NCI-H146 treated with DMSO at 0.1 percent for 48 hours (cell line): ENCODE results near the gene YPEL1.
"Not testable (repeated sequence)": the region's sequence is repeated elsewhere in the genome, so short reads cannot be mapped to it uniquely, and the experiment has no call there.

Source experiments
- DNase-seq: peaks from one replicate; lab custom pipeline; 2025; ENCODE audit not compliant: unreplicated experiment; lab: John Stamatoyannopoulos, UW

The YPEL1 gene

DNA sequence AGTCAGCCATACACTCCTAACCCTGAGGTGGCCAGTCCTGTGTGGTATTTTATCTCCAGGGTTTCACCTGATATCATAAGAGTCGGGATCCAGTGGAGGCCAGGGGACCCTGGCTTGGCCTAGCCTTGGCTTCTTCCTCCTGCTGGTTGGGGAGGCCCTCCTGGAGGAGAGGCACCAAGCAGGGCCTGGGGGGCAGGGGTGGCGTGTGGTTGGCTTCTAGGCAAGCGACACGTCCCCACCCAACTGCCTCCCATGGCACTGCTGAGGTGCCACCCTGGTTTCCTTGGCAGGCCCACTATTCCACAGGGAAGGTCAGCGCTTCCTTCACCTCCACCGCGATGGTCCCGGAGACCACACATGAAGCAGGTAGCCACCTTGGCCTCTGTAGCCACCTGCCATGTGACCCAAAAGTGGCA lies 49.4 kb downstream of the YPEL1 start:
- no peak for DNase-seq

DNA sequence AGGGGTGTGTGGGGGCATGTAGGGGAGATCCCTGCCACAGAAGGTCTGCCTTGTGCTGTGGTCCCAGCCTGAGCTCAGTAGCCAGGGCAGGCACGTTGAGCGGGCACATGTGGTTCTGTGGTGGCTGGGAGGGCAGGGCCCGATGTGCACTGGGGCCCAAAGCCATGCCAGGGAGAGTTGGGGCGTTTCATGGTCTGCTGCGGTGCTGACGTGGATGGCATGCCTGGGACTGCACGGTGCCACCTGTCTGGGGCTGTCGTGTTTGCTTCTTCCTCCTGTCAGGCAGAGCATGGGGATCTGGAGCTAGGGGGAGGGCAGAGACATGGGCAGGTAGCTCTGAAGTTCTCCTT lies 50.5 kb downstream of the YPEL1 start:
- no peak for DNase-seq

DNA sequence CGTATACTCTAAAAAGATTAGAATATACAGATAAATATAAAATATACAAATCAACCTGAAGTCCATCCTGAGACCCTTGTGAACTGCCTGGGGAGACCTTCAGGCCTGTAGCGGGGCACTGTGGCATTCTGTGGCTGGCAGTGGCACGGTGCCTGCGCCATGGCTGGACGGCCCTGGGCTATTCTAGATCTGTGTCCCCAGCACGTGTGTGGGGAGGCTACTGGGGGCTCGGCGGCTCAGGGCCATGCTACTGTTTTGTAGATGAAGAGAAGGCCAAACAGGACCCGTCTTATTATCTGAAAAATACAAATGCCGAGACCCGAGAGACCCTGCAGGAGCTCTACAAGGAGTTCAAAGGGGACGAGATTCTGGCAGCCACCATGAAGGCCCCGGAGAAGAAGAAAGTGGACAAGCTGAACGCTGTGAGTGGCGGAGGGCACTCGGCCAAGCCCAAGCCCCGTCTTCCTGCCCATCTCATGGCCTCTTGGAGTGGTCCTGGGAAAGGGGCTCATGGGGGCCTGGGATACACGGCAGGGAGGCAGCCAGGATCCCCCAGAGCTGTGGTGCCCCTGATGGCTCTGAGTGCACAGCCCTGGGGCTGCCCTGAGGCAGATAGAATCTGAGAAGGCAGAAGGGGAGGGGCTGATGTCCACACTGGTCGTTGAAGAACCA lies 51.0 kb downstream of the YPEL1 start:
- DNase-seq, result no peak

DNA sequence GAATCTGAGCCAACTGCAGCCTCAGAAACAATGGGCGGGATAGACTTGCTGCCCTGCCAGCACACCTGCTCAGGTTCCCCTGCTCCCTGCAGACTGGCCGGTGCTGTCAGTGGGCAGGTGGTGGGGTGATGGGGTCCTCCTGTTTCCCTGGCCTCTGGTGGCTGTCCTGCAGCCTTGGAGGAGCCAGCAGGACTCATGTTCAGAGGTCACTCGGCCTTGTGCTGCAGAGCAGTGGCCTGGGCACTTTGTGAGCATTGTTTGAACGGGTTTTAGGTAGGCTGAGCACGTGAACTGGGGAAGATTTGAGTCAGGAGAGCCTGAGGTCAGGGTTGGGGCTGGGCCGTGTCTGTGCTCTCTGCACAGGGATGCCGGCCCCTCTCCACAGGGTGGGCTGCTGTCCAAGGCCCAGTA lies 52.2 kb downstream of the YPEL1 start:
- DNase-seq, result no peak

DNA sequence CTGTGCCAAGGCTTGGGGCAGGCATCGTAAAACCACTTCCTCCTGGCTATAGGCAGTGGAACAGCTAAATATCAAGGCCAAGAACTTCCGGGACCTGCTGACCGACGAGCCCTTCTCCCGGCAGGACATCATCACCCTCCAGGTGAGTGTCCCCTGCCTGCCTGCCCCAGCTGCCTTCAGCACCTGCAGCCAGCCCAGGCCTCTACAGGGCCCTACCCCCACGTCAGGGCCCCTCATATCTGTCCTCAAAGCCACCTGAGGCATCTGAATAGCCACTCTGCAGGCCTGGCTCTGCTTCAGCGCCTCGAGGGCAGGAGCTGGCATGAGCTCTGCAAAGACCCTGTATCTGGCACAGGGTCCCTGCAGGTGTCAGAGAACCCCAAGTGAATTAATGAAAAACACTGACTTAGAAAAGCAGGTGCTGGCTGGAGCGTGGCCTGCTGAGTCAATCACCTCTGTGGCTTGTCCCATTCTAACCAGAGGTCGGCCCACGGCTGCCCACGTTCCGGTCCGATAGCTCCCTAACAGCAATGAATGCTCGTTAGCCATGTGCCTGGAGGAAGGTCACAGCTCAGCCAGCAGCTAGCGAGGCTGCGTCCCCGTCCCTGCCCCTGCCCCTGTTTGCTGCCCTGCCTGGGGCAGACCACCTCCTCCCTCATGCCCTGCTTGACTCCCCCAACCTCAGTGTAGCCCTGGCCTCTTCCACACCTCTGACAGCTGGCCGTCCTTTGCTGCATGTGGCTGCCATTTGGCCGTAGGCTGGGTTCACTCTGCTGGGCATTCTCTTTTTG lies 53.0 kb downstream of the YPEL1 start:
- DNase-seq, result no peak

DNA sequence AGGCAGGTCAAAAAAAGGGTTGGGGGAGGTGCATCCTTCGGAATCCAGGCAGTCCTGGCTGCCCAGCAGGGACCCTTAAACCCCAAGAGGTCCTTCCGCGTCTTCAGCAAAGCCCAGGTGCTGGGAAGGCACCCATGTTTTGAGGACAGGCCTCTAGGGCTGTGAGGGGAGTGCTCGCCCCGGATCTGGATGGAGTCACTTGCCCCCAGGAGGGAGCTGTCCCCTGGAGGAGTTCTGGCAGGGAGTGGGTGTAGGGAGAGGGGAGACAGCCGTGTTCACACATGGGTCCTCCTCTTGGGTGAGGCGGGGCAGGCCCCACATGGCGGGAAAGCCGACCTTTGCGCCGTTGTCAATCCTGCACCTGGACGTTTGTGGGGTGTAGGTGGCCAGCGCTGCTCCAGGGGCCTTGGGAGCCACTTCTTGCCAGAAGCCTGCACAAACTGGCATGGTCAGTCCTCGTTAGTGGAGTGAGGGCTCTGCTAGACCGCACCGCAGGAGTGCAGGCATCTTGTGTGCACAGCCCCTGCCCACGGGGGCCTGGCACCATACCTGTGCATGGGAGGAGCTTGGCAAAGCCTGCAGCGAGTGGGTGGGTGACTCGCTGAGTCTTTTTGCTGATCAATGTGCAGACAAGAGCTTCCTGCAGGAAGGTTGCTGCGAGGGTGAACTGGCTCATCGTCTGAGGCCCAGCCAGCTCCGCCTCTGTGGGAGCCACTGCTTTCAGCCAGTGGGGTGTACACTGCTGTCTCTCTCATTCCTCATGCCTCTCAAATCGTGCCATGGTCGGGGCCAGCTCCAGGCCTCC lies 53.8 kb downstream of the YPEL1 start:
- DNase-seq, result no peak

DNA sequence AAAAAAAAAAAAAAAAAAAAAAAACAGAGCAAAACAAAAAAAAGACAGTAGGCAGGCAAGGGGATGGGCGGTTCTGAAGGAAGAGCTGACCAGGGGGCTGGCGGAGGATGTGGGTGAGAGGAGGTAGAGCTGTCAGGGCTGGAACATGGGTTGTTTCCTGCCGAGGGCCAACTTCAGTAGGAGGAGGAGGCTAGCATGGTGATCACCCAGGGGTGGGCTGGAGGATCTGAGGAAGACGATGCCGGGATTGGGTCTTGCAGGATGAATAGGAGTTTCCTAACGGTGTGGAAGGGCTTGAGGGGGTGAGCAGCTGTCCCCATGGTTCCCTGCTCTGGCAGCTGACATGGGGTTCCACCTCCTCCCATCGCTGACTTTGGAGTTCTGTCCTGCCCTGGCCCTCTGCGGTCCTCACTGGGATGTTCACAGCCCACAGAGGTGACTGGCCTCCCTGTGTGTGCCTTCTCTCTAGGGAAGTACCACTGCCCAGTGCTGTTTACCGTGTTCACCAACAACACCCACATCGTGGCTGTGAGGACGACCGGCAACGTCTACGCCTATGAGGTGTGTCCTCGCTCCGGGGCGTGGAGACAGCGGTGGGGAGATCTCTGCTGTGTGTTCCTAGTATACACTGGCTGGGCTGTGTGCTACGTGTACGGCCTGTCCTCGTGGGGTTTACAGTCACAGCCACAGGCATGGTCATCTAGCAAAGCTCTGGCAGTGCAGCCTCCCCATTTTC lies 54.6 kb downstream of the YPEL1 start:
- DNase-seq, result no peak

DNA sequence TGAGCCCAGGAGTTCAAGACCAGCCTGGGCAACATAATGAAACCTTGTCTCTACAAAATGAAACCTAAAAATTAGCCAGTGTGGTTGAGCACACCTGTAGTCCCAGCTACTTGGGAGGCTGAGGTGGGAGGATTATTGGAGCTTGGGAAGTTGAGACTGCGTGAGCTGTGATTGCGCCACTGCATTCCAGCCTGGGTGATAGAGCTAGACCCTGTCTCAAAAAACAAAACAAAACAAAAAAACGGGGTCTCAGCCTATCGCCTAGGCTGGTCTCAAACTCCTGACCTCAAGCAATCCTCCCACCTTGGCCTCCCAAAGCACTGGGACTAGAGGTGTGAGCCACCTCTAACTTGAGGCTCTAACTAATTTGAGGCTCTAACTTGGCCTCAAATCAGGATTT lies 56.2 kb downstream of the YPEL1 start:
- DNase-seq, result no peak

DNA sequence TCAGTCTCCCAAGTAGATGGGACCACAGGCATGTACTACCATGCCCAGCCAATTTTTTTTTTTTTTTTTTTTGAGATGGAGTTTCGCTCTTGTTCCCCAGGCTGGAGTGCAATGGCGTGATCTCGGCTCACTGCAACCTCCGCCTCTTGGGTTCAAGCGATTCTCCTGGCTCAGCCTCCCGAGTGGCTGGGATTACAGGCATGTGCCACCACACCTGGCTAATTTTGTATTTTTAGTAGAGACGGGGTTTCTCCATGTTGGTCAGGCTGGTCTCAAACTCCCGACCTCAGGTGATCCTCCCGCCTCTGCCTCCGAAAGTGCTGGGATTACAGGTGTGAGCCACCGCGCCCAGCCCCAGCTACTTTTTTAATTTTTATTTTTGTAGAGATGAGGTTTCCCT lies 56.8 kb downstream of the YPEL1 start:
- not testable (repeated sequence) for DNase-seq

DNA sequence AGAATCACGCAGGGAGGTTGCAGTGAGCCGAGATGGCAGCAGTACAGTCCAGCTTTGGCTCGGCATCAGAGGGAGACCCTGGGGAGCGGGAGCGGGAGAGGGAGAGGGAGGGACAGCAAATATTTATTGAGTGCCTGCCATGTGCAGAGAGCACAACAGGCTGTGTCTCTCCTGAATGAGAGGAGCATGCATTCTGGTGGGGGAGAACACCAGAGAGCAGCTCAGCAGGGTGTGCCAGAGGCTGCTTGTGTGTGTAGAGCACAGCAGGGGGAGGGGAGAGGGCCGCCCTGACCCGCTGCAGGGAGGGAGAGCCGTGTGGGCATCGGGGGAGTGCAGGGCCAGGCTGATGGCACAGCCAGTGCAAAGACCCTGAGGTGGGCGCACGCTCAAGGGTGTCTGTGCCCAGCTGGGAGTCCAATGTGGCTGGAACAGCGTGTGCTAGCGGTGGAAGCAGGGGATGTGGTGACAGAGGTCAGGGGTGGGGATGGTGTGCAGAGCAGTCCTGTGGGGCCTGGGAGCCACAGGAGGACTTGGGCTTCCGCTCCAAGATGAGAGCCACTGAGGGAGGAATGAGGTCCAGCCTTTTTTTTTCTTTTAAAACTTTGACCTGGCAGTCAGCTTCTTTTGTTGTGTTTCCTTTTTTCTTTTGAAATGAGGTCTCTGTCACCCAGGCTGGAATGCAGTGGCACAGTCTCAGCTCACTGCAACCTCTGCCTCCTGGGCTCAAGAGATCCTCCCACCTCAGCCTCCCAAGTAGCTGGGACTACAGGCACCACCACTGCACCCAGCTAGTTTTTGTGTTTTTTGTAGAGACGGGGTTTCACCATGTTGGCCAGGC lies 57.8 kb downstream of the YPEL1 start:
- DNase-seq, result no peak

DNA sequence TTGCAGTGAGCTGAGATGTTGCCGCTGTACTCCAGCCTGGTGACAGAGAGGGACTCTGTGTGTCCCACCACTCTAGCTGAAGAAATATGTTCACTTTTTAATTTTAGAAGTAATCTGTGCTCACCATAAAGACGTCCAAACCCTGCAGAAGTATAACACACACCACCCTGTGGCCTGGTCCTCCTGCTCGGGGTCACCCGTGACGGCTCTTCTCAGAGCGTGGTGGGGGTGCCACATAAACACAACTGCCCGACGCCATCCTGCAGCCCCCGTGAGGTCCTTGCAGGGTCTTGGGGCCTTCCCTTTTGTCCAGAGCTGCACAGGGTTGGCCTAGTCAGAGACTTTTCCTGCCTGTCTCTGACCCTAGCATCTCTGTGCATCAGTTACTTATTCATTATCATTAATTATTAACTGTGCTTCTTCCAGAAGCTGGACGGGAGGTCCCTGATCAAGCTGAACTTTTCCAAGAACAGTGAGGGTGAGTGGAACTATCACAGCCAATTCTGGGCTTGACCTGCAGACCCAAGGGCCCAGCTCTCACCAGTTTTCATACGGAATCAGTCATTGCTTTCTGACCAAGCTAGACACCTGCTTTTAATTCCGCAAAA lies 60.9 kb downstream of the YPEL1 start:
- DNase-seq, result no peak

DNA sequence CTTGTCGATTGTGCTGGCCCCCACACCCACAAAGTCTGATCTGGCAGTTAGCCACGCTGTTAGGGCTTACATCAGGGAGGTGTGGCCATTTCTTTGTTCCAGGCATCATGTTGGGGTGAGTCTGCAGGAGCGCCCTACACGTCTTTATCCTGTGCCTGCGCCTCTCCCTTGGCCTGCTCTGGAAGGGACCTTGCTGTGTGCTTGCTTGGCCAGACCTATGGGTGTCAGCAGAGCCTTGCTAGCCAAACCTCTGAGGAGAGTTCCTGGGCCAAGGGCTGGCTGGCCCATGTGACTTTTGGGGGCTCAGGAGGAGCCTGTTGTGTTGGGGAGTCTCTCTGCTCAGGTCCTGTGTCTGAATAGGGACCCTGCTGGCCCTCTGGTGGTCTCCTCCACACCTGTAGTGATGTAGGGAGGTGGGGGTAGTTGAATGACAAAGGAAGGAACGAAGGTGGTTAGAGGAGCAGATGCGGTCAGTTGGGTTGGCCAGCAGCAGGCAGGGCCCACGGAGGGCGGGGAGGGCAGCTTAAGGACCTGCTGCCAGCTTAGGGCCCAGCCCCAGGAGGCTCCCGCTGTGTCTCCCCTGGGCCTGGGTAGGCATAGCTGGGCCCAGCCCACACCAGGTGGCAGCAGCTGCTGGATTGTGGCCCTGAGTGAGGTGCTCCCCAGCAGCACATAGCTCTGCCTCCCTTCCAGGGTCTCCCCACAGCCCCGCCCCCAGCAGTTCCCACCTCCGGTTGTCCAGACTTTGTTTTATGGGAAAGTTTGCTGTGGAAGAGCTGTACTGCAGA lies 61.9 kb downstream of the YPEL1 start:
- no peak for DNase-seq

DNA sequence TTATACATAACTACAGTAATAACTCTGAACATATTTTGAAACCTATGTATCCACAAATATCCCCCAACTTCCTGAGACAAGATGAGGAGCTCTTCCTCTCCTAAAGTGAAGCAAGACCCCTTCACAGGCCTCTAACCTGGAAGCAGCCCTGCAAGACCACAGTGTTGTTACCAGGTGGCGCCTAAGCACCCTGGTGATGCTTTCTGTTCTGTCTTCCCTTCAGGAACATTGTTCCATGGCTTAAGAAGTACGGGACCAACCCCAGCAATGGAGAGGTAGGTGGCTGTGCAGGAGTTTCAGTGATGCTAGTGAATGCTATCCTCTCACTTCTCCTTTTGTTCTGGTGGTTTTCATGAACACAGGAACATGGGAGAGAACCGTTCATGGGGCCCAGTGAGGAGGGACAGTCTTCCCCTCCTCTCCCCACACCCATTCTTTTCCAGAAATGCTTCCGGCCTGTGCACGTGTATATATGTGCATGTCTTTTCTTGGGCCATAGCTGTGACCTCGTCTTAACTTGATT lies 63.4 kb downstream of the YPEL1 start:
- DNase-seq, result no peak

DNA sequence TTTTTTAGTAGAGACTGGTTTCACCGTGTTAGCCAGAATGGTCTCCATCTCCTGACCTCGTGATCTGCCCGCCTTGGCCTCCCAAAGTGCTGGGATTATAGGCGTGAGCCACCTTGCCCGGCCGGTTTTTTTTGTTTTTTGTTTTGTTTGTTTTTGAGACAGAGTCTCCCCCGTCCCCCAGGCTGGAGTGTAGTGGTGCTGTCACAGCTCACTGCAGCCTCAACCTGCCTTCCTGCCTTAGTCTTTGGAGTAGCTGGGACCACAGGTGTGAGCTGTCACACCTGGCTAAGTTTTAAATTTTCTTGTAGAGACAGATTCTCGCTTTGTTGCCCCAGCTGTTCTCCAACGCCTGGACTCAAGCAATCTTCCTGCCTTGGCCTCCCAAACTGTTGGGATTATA lies 66.6 kb downstream of the YPEL1 start:
- no peak for DNase-seq

DNA sequence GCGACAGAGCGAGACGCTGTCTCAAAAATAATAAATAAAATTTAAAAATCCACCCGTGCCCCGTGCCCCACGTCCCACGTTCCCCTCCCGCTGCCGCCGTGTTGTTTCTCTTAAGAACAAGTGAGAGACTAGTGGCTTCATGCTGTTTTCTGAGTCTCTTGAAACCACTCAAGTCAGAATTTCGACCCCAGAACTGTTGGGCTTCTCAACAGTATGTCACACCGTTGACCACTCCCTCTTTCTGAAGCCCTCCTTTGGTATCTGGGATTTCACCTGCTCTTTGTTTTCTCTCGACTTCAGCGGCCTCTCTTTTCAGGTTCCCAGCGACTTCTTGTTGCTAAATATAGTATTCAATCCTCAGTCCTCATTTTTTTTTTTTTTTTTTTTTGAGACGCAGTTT lies 68.8 kb downstream of the YPEL1 start:
- DNase-seq, result no peak

DNA sequence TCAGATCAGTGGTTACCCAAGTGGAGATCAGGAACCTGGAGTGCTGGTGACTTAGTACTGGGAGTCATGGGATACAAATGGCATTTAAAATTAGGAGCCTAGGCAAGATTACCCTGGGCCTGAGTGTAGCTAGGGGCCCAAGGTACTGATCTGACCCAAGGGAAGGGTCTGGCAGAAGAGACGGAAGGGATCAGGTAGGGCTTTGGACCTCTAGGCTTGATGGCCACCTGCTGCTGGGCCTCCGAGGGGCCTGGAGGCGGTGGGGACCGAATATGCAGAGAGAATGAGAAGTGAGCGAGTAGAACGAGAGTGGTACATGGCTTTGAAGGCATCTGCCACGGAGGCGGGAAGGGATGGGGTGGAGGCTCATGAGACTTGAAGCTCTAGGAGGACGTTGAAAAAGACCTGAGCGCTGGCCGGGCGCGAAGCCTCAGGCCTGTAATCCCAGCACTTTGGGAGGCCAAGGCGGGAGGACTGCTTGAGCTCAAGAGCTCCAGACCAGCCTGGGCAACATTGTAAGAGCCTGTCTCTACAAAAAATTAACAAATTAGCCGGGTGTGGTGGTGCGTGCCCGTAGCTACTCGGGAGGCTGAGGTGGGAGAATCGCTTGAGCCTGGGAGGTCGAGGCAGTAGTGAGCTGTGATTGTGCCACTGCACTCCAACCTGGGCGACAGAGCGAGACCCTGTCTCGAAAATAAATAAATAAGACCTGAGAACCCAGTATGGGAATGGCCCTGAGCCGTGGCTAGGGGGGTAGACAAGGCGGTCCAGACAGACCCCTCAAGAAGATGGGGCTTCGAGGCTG lies 70.3 kb downstream of the YPEL1 start:
- no peak for DNase-seq

DNA sequence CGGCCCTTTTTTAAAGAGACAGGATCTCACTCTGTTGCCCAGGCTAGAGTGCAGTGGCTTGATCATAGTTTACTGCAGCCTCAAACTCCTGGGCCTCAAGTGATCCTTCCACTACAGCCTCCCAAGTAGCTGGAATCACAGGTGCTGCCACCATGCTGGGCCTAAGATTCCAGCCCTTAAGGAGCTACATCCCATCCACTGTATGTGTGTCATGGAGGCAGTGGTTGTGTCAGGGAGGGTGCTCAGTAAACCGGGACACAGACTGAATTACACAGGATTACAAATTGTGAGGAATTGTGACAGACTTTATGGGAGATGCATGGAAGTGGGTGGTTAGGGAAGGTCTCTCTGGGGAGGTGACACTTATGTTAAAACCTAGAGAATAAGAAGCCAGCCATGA lies 71.9 kb downstream of the YPEL1 start:
- no peak for DNase-seq

DNA sequence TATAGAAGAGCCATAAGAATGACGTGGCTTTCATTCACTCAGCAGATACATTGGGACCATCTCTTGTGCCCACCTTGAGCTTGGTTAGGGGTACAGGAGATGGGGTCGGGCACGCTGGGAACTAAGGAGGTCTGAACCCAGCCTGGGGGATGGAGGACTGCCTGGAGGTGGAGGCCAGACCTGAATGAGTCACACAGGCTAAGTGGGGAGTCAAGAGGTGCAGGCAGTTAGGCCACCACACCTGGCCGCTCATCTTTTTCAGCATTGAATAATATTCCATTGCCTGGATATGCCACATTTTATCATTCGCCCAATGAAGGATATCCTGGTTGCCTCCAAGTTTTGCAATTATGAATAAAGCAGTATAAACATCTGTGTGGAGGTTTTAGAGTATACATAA lies 73.6 kb downstream of the YPEL1 start:
- no peak for DNase-seq
